ENCODE data around the gene MAP3K13. TPM values are rescaled to one million over a fixed set of nuclear protein-coding genes. Genes with fewer than 3 reads are reported as not detected.

The MAP3K13 gene
- total RNA-seq, 1 donor from 2014 or later = 26.4 TPM

GRCh38 chr3:185327062-185327461 is 35.9 kb upstream of the MAP3K13 start:
- Mint-ChIP-seq H3K9me3 (ENCODE audit: unreplicated experiment) (no peaks in the 10 kb centered on the region), H3K4me1 (ENCODE audit: unreplicated experiment) (peaks cover 33% of the 10 kb centered on the region), H3K27ac (ENCODE audit: unreplicated experiment) (no peak overlapping the region), H3K36me3 (ENCODE audit: low read depth, unreplicated experiment) (peaks cover 4% of the 10 kb centered on the region), H3K4me3 (ENCODE audit: unreplicated experiment) (no peak overlapping the region), H3K27me3 (ENCODE audit: unreplicated experiment) (no peaks in the 10 kb centered on the region)
- DNase-seq (ENCODE audit: low spot score) = no peak
- TF ChIP-seq CTCF (IDR thresholded peaks at IDR 0.05; ENCODE audit: unreplicated experiment) = no peak

DNA sequence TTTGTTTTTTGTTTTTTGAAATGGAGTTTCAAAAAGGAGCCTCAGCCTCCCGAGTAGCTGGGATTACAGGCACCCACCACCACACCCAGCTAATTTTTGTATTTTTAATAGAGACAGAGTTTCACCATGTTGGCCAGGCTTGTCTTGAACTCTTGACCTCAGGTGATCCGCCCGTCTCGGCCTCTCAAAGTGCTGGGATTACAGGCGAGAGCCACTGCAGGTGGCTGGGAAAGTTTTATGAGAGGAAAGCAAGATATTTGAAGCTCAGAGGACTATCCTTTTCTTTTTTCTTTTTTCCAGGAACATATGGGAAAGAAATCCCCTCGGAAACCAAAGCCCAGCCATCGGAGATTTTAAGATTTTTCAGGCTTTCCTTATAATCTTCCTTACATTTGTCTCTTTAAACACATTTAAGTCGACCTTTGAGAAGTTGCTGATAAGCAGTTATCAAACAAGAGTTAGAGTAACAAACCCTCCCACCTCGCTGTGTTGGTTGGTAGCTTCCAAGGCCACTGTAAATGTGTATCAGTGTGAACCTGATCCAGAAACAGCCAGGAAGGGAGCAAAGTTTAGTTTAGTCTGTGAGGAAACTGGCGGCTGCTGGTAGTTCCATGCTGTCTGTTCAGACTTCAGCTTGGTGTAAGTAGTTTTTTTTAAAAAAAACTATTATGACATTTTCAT is 34.5 kb upstream of the MAP3K13 start:
- no peak for TF ChIP-seq CTCF (IDR thresholded peaks at IDR 0.05; ENCODE audit: unreplicated experiment)
- no peaks in the 10 kb centered on the region for H3K9me3 Mint-ChIP-seq (ENCODE audit: unreplicated experiment)
- peaks cover 33% of the 10 kb centered on the region for H3K4me1 Mint-ChIP-seq (ENCODE audit: unreplicated experiment)
- H3K27me3 Mint-ChIP-seq (ENCODE audit: unreplicated experiment) = no peaks in the 10 kb centered on the region
- DNase-seq (ENCODE audit: low spot score) = peak; percentile 4
- H3K27ac Mint-ChIP-seq (ENCODE audit: unreplicated experiment) = peak overlapping the region; percentile 59
- no peak overlapping the region for H3K4me3 Mint-ChIP-seq (ENCODE audit: unreplicated experiment)
- peaks cover 4% of the 10 kb centered on the region for H3K36me3 Mint-ChIP-seq (ENCODE audit: low read depth, unreplicated experiment)

DNA sequence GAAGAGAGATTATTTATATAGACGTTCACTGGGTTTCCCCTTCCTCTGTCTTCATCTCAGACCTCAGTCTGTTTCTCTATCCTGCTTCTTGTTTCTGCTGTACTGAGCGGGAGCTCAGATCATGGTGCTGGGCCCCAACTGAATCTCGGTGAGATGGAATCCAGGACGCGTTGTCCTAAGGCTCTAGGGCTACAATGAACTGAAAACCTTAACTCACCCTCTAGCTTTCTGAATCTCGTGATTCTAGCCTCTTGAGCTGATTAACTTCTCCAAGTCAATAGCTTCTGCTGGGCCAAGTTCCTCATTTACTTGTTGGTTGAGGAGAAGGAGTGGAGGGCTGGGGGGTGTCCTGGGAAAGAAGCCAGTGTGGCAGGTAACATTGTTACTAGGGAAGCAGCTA is 32.7 kb upstream of the MAP3K13 start:
- no peak for TF ChIP-seq CTCF (IDR thresholded peaks at IDR 0.05; ENCODE audit: unreplicated experiment)
- H3K4me3 Mint-ChIP-seq (ENCODE audit: unreplicated experiment) = no peak overlapping the region
- peak overlapping the region; percentile 91 for H3K27ac Mint-ChIP-seq (ENCODE audit: unreplicated experiment)
- DNase-seq (ENCODE audit: low spot score) = no peak
- no peaks in the 10 kb centered on the region for H3K27me3 Mint-ChIP-seq (ENCODE audit: unreplicated experiment)
- H3K4me1 Mint-ChIP-seq (ENCODE audit: unreplicated experiment) = peaks cover 29% of the 10 kb centered on the region
- H3K36me3 Mint-ChIP-seq (ENCODE audit: low read depth, unreplicated experiment) = peaks cover 4% of the 10 kb centered on the region
- H3K9me3 Mint-ChIP-seq (ENCODE audit: unreplicated experiment) = no peaks in the 10 kb centered on the region

DNA sequence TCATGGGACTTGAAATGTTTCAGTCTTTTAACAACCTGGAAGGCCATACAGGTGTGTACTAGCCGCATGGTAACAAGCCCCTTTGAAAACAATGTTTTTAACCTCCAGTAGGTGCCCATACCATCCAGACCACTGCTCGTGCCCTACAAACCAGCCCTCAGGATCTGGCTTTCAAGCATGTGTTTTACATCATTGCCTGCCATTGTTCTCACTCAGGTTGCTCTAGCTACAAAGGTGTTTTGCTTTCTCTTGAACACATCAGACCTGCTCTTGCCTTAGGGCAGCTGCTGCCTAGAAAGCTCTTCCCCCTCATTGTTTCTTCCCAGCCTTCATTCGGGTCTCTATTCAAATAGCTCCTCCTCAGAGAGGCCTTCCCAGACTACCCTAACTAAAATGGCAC is 32.3 kb upstream of the MAP3K13 start:
- H3K27ac Mint-ChIP-seq (ENCODE audit: unreplicated experiment) = peak overlapping the region; percentile 91
- DNase-seq (ENCODE audit: low spot score) = no peak

More for the DNA sequence above, 32.3 kb upstream of the MAP3K13 start:
- Mint-ChIP-seq H3K4me3 (ENCODE audit: unreplicated experiment) (no peak overlapping the region), H3K36me3 (ENCODE audit: low read depth, unreplicated experiment) (peaks cover 4% of the 10 kb centered on the region), H3K27me3 (ENCODE audit: unreplicated experiment) (no peaks in the 10 kb centered on the region), H3K9me3 (ENCODE audit: unreplicated experiment) (no peaks in the 10 kb centered on the region), H3K4me1 (ENCODE audit: unreplicated experiment) (peaks cover 29% of the 10 kb centered on the region)
- TF ChIP-seq CTCF (IDR thresholded peaks at IDR 0.05; ENCODE audit: unreplicated experiment) = no peak
